HepG2 (cell line): ENCODE results near the gene FIZ1. TPM values are rescaled to one million over a fixed set of nuclear protein-coding genes. Genes with fewer than 3 reads are reported as not detected.

Experiments used
- FOXM1 ChIP-seq: sonication (generic); formaldehyde crosslinking; IDR thresholded peaks from 2 replicates; pipeline ENCODE4 v1.5.0; 2020; ENCODE audit warnings: missing genetic modification reagents
- GABPB1 ChIP-seq: IDR thresholded peaks from 2 replicates; pipeline ENCODE4 v1.6.1; 2016; ENCODE audit warnings: mild to moderate bottlenecking, missing genetic modification reagents, moderate library complexity, missing compliant biosample characterization
- IKZF5 ChIP-seq: IDR thresholded peaks from 2 replicates; pipeline ENCODE4 v1.6.1; 2018; ENCODE audit warnings: missing genetic modification reagents, mild to moderate bottlenecking, missing compliant biosample characterization
- KDM2A ChIP-seq: sonication (generic); formaldehyde crosslinking; IDR thresholded peaks from 2 replicates; pipeline ENCODE4 v1.4.0; 2020; ENCODE audit warnings: low read depth, missing genetic modification reagents, borderline replicate concordance
- RFXANK ChIP-seq: IDR thresholded peaks from 2 replicates; pipeline ENCODE4 v1.6.1; 2016
- ZNF235 ChIP-seq: sonication (generic); formaldehyde crosslinking; IDR thresholded peaks from 2 replicates; pipeline ENCODE4 v1.8.1; 2023; ENCODE audit warnings: mild to moderate bottlenecking, missing genetic modification reagents, borderline replicate concordance
- ZNF530 ChIP-seq: sonication (generic); formaldehyde crosslinking; IDR thresholded peaks from 2 replicates; pipeline ENCODE4 v1.5.0; 2020; ENCODE audit warnings: low read depth, mild to moderate bottlenecking, missing genetic modification reagents
- ZNF556 ChIP-seq: sonication (generic); formaldehyde crosslinking; IDR thresholded peaks from 2 replicates; pipeline ENCODE4 v1.4.0; 2020; ENCODE audit warnings: mild to moderate bottlenecking, missing genetic modification reagents, borderline replicate concordance
- ZNF577 ChIP-seq: sonication (generic); formaldehyde crosslinking; IDR thresholded peaks from 2 replicates; pipeline ENCODE4 v1.4.0; 2020; ENCODE audit warnings: mild to moderate bottlenecking, low read depth, missing genetic modification reagents, borderline replicate concordance
- ZNF740 ChIP-seq: sonication (generic); formaldehyde crosslinking; IDR thresholded peaks from 2 replicates; pipeline ENCODE4 v1.4.0; 2020; ENCODE audit warnings: missing genetic modification reagents
- ZNF772 ChIP-seq: sonication (generic); formaldehyde crosslinking; IDR thresholded peaks from 2 replicates; pipeline ENCODE4 v1.5.0; 2020; ENCODE audit warnings: mild to moderate bottlenecking, missing genetic modification reagents
- ZNF776 ChIP-seq: sonication (generic); formaldehyde crosslinking; IDR thresholded peaks from 2 replicates; pipeline ENCODE4 v1.4.0; 2020; ENCODE audit warnings: mild to moderate bottlenecking, missing genetic modification reagents
- ZNF816 ChIP-seq: sonication (generic); formaldehyde crosslinking; IDR thresholded peaks from 2 replicates; pipeline ENCODE4 v1.8.0; 2022; ENCODE audit warnings: missing genetic modification reagents, mild to moderate bottlenecking, borderline replicate concordance
- ZSCAN20 ChIP-seq: sonication (generic); formaldehyde crosslinking; IDR thresholded peaks from 2 replicates; pipeline ENCODE4 v1.4.0; 2020; ENCODE audit warnings: missing genetic modification reagents, mild to moderate bottlenecking, borderline replicate concordance
- polyA plus RNA-seq, 8 experiments: library from polyadenylated mRNA; depleted of rRNA in 3 of 8; stranded (reverse) in 7 of 8; unstranded in 1 of 8; fragments of >200 nt; fragmentation: Illumina TruSeq in 4 of 8; extraction: Trizol in 4 of 8; gene quantifications; 2 replicates each; pipeline versions ENCODE4 v1.2.1 to v1.2.3, GENCODE V29; 2011 to 2016; ENCODE audit warnings: low read depth in 4 of 8, missing spikeins in 1 of 8, mixed read lengths in 1 of 8; ENCODE audit not compliant: insufficient read depth in 1 of 8
- total RNA-seq, 5 experiments: library from RNA; depleted of rRNA; stranded (reverse); fragments of >200 nt; fragmentation: Illumina TruSeq; extraction: Trizol; gene quantifications; 2 replicates each; pipeline ENCODE4 v1.2.3, GENCODE V29; 2016; ENCODE audit warnings: low read depth in 1 of 5
- TF ChIP-seq, protein P1 (sequence below), 2 experiments: IDR thresholded peaks; 2 replicates each; pipeline ENCODE4 v1.6.1; 2011 to 2012; ENCODE audit warnings: low read length in 2 of 2, borderline replicate concordance in 1 of 2, low read depth in 1 of 2, mild to moderate bottlenecking in 1 of 2, moderate library complexity in 1 of 2
- TF ChIP-seq, protein P2 (sequence below): sonication (generic); formaldehyde crosslinking; IDR thresholded peaks from 2 replicates; pipeline ENCODE4 v1.4.0; 2020; ENCODE audit warnings: missing genetic modification reagents, borderline replicate concordance
- TF ChIP-seq, protein P3 (sequence below): sonication (generic); formaldehyde crosslinking; conservative IDR thresholded peaks from 2 replicates; pipeline ENCODE4 v1.8.0; 2022; ENCODE audit warnings: mild to moderate bottlenecking, moderate library complexity, missing genetic modification reagents

The FIZ1 gene
- total and polyA plus RNA-seq, 2 of the 13 experiments (the other 11 are each of a cell fraction or from before 2014, with no cell fraction given) = 3.6 to 5.9 TPM

GRCh38 chr19:55605637-55606470 lies 6.5 kb upstream of the FIZ1 start, which contains the start of gene ZNF865 (continued):
- TF ChIP-seq, protein P1, sequence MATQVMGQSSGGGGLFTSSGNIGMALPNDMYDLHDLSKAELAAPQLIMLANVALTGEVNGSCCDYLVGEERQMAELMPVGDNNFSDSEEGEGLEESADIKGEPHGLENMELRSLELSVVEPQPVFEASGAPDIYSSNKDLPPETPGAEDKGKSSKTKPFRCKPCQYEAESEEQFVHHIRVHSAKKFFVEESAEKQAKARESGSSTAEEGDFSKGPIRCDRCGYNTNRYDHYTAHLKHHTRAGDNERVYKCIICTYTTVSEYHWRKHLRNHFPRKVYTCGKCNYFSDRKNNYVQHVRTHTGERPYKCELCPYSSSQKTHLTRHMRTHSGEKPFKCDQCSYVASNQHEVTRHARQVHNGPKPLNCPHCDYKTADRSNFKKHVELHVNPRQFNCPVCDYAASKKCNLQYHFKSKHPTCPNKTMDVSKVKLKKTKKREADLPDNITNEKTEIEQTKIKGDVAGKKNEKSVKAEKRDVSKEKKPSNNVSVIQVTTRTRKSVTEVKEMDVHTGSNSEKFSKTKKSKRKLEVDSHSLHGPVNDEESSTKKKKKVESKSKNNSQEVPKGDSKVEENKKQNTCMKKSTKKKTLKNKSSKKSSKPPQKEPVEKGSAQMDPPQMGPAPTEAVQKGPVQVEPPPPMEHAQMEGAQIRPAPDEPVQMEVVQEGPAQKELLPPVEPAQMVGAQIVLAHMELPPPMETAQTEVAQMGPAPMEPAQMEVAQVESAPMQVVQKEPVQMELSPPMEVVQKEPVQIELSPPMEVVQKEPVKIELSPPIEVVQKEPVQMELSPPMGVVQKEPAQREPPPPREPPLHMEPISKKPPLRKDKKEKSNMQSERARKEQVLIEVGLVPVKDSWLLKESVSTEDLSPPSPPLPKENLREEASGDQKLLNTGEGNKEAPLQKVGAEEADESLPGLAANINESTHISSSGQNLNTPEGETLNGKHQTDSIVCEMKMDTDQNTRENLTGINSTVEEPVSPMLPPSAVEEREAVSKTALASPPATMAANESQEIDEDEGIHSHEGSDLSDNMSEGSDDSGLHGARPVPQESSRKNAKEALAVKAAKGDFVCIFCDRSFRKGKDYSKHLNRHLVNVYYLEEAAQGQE (IDR thresholded peaks at IDR 0.05; ENCODE audit: borderline replicate concordance in 1 of 2, low read depth in 1 of 2, low read length in 2 of 2) = no peak
- TF ChIP-seq FOXM1 (no peak), GABPB1 (CRISPR knock-in tag) (peak; percentile 46), ZNF556 (CRISPR knock-in tag) (no peak), RFXANK (CRISPR knock-in tag) (peak; percentile 96), ZNF816 (CRISPR knock-in tag) (no peak), ZNF530 (CRISPR knock-in tag) (no peak), ZSCAN20 (CRISPR knock-in tag) (no peak), IKZF5 (no peak), ZNF235 (CRISPR knock-in tag) (no peak), ZNF772 (0 out of 2 replicates have a peak, but pooled peaks have one; percentile 24), ZNF740 (CRISPR knock-in tag) (peak; percentile 99), ZNF577 (CRISPR knock-in tag) (no peak), KDM2A (CRISPR knock-in tag) (no peak), ZNF776 (no peak)
- TF ChIP-seq, protein P2, sequence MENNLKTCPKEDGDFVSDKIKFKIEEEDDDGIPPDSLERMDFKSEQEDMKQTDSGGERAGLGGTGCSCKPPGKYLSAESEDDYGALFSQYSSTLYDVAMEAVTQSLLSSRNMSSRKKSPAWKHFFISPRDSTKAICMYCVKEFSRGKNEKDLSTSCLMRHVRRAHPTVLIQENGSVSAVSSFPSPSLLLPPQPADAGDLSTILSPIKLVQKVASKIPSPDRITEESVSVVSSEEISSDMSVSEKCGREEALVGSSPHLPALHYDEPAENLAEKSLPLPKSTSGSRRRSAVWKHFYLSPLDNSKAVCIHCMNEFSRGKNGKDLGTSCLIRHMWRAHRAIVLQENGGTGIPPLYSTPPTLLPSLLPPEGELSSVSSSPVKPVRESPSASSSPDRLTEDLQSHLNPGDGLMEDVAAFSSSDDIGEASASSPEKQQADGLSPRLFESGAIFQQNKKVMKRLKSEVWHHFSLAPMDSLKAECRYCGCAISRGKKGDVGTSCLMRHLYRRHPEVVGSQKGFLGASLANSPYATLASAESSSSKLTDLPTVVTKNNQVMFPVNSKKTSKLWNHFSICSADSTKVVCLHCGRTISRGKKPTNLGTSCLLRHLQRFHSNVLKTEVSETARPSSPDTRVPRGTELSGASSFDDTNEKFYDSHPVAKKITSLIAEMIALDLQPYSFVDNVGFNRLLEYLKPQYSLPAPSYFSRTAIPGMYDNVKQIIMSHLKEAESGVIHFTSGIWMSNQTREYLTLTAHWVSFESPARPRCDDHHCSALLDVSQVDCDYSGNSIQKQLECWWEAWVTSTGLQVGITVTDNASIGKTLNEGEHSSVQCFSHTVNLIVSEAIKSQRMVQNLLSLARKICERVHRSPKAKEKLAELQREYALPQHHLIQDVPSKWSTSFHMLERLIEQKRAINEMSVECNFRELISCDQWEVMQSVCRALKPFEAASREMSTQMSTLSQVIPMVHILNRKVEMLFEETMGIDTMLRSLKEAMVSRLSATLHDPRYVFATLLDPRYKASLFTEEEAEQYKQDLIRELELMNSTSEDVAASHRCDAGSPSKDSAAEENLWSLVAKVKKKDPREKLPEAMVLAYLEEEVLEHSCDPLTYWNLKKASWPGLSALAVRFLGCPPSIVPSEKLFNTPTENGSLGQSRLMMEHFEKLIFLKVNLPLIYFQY (CRISPR knock-in tag) = no peak
- TF ChIP-seq, protein P3, sequence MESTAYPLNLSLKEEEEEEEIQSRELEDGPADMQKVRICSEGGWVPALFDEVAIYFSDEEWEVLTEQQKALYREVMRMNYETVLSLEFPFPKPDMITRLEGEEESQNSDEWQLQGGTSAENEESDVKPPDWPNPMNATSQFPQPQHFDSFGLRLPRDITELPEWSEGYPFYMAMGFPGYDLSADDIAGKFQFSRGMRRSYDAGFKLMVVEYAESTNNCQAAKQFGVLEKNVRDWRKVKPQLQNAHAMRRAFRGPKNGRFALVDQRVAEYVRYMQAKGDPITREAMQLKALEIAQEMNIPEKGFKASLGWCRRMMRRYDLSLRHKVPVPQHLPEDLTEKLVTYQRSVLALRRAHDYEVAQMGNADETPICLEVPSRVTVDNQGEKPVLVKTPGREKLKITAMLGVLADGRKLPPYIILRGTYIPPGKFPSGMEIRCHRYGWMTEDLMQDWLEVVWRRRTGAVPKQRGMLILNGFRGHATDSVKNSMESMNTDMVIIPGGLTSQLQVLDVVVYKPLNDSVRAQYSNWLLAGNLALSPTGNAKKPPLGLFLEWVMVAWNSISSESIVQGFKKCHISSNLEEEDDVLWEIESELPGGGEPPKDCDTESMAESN (CRISPR knock-in tag) = 0 out of 2 replicates have a peak, but pooled peaks have one; percentile 33
